Umbilical cord (tissue), 2 donors: ENCODE measurements around the gene NUDT14. TPM values are rescaled to one million over a fixed set of nuclear protein-coding genes. Genes with fewer than 3 reads are reported as not detected.

Experiments used
- DNase-seq: peaks from one replicate; pipeline ENCODE4 v3.0.0-alpha.2; 2015; ENCODE audit warnings: low spot score
- total RNA-seq: library from RNA; depleted of rRNA; stranded (reverse); fragments of >200 nt; gene quantifications from one replicate; pipeline ENCODE4 v1.2.3, GENCODE V29; 2014; ENCODE audit warnings: low replicate concordance; ENCODE audit not compliant: insufficient read depth

The NUDT14 gene
- total RNA-seq, 1 donor from 2014 or later = 15.9 TPM

GRCh38 chr14:105159344-105159743 lies 21.8 kb downstream of the NUDT14 start:
- no peak for DNase-seq

GRCh38 chr14:105158794-105159193 lies 22.3 kb downstream of the NUDT14 start:
- no peak for DNase-seq

- DNase-seq = no peak
Observed at GRCh38 chr14:105157872-105158271, 23.2 kb downstream of the NUDT14 start.

DNA sequence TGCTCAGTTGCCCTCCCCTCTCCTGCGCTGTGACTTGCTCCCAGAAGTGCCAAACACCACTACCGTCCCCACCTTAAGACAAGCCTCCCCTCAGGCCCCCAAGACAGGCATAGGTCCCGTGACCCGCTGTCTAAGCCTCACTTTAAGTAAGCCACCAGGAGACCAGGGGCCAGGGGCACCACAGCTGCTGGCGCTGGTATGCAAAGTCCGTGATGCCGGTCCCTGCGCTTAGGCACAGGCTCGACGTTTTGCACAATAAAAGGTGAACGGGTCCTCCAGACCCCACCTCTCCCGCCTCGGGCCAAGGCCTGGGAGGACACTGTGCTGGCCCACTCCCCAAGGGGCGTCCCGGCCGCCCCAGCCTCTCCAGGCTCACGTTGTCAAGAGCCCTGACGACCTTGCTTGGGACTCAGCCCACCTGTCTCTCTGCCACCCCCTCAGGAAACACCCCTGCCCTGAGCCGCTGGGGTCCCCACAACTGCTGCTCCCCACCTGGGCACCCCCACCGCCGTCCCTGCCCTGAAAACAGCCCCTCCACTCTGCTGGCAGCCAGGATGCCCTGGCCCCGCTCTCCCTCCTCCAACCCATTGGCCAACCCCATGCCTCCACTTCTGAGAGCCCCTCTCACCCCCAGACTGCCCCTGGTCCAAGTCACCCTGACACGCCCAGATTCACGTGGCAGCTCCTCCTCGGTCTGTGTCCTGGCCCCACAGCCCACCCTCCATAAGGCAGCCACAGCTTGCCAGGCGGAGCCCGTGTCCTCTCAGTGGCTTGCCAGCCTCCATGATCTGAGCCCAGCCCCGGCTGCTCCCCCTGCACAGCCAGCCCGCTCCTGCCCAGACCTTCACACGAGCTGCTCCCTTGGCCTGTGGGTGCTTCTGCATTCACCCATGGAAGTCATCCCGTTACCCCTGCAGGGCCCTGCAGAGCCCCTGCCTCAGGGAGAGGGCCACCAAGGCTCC lies 24.4 kb downstream of the NUDT14 start:
- no peak for DNase-seq

DNA sequence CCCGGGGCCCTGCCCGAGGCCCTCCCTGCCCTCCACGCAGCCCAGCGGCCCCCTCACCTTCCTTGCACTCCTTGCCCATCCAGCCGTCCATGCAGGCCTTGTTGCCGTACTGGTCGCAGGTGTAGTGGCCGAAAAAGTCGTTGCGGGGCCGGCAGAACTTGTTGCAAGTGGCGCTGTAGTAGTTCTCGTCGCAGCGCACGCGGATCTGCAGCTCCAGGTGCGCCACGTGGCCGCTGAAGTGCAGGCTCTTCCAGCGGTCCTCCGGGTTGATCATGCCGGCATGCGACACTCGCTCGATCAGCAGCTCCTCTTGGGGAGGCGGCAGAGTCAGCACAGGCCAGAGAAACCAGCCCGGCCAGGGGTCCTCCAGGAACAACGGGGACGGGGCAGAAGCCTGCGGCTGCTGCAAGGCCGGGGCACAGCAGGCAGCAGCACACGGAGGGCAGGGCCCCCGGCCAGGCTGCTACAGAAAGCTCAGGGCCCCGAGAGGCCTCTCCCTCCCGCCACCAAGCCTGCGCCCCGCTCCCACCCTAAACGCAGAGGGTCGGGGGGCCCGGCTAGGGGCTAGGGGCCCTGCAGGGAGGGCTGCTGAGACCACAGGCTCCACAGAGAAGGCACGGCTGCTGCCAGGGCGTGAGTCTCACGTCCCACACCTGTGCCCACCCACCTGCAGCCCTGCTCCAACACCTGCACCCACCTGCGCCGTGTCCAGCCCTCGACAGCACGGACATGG lies 25.3 kb downstream of the NUDT14 start:
- DNase-seq = no peak

- no peak for DNase-seq
Observed at GRCh38 chr14:105155071-105155651, 26.0 kb downstream of the NUDT14 start.

GRCh38 chr14:105154476-105154871 lies 26.6 kb downstream of the NUDT14 start:
- no peak for DNase-seq

- DNase-seq = no peak
Observed at GRCh38 chr14:105153739-105154475, 27.2 kb downstream of the NUDT14 start.

DNA sequence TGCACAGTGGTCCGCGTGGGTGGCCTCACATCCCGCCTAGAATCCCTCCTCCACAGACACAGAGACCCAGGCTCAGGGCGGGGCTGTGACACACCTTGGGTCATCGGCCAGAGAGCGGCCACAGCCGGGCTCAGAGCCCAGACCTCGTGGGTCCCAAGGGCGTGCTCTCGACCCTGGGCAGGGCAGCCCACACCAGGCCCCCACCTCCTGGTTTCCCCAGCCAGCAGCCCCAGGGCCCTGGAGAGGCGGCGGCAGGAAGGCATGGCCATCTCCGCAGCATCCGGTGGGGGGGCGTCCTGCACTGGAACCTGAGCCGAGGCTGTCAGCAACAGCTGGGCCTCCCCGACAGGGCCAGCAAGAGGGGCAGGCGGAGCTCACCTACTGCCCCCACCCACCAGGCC lies 27.8 kb downstream of the NUDT14 start:
- DNase-seq = no peak

DNA sequence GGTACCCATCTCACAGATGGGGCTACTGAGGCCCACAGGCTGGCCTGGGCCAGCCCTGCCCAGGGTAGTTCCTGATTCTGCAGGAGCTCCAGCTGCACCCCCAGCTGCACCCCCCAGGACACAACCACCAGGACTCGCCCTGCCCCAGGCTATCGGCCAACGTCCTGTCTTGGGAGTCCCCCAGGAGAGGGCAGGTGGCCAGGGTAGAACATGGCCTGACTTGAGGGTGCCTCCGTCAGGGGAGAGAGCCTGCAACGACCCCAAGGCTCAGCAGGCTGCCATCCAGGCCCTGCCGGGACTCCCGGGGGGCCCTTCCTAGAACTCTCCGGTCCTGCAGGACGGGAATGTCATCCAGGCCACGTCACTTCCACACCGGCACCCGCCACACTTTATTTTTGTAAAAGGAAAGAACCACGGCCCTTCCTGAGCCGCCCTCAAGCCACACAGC lies 28.3 kb downstream of the NUDT14 start:
- no peak for DNase-seq

DNA sequence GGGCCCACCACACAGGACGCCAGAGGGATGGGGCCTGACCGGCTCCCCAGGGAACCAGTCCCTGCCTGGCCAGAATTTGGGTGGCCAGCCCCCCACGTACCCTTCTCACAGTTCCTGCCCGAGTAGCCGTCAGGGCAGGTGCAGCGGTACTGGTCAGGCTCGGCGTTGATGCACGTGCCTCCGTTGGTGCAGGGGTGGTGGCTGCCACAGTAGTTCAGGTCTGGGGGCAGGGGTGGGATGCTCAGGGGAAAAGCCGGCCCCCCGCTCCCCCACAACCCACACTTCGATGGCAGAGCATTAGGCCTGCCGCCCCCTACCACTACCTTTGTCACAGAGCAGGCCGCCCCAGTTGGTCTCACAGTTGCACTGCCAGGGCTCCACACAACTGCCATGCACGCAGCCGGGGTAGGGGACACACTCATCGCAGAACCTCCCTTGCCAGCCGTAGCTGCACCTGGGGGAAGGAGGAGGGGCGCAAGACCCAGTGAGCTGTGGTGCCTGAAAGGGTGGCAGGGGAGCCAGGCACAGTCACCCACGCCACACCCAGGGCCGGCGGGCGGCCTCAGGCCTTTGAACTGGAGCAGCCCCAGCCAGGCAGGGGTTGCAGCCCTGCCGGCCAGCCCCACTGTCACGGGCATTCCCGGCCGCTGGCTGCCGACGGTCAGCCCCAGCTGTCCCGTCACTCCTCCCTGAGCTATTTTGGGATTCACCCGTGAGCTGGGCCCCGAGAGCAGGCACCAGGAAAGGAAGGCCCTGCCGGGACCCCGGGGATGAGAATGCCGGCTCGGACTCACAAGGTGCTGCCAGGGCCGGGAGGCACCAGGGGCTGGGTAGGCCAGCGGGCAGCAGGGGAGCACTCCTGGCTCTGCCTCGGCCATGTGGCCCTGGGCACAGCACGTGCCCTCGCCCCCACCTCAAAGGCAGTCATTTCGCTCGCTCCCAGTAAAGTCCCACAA lies 29.0 kb downstream of the NUDT14 start:
- DNase-seq = no peak

- DNase-seq = no peak
Observed at GRCh38 chr14:105151084-105151837, 29.9 kb downstream of the NUDT14 start.

- no peak for DNase-seq
Observed at GRCh38 chr14:105150368-105151083, 30.6 kb downstream of the NUDT14 start.

DNA sequence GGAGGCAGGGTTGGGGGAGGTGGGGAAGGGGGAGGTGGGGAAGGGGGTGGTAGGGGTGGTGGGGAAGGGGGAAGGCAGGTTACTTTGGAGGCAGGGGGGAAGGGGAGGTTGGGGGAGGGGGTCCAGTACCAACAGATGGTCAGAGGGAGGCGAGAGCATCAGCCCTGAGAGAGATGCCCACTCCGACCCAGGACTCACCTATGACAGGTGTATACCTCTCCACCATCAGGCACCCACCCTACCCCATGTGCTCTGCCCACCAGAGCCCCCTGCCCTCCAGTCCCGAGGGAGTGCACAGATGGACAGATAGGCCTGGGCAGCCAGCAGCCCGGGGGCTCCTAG lies 31.1 kb downstream of the NUDT14 start:
- no peak for DNase-seq

- no peak for DNase-seq
Observed at GRCh38 chr14:105149146-105149781, 31.8 kb downstream of the NUDT14 start.

- DNase-seq = no peak
Observed at GRCh38 chr14:105148604-105149145, 32.4 kb downstream of the NUDT14 start.

DNA sequence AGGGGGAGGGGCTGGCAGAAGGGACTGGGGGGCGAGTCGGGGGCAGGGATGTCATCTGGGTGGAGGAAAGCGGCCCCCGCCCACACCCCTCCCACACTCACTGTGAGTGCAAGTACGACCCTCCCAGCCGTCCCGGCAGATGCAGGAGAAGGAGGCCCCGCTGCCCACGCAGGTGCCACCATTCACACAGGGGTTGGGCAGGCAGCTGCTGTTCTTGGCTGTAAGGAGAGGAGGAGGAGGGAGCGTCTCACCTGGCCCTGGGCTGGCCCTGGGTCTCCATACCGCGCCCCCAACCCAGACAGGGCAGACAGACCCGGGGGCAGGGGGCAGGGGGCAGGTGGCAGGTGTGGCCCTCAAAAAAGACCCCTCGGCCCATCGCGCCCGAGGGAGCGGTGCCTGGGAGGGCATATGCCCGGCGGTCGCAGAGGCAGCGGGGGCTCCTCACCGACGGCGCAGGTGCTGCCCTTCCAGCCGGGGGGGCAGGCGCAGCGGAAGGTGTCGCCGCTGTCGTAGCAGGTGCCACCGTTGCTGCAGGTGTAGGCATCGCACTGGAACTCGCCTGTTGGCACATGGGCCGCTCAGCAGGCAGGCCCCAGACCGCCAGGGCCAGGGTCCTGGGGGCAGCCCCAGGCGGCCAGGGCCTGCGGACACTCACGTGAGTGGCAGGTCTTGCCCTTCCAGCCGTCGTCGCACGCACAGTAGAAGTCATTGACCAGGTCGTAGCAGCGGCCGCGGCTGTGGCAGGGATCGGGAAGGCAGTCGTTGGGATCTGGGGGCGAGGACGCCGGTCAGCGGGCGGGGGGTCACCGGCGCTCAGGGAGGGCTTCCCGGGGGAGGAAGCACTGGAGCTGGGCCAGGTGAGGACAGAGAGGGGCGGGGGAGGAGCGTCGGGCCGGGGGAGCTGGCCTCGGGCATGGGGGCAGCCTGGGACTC lies 33.2 kb downstream of the NUDT14 start:
- no peak for DNase-seq
